Ishikawa (cell line): ENCODE results near the gene PBX1.

ENCODE experiments used
- CEBPB ChIP-seq: IDR thresholded peaks from 2 replicates; pipeline ENCODE4 v1.6.1; 2012
- EP300 ChIP-seq: IDR thresholded peaks from 2 replicates; pipeline ENCODE4 v1.6.1; 2012; ENCODE audit warnings: borderline replicate concordance
- RAD21 ChIP-seq: IDR thresholded peaks from 2 replicates; pipeline ENCODE4 v1.6.1; 2012; ENCODE audit warnings: low read depth
- REST ChIP-seq: IDR thresholded peaks from 2 replicates; pipeline ENCODE4 v1.6.1; 2012; ENCODE audit warnings: low read depth, mild to moderate bottlenecking
- TAF1 ChIP-seq: IDR thresholded peaks from 2 replicates; pipeline ENCODE4 v1.6.1; 2012; ENCODE audit warnings: low read depth, mild to moderate bottlenecking
- USF1 ChIP-seq: IDR thresholded peaks from 2 replicates; pipeline ENCODE4 v1.6.1; 2012

- TF ChIP-seq CEBPB (no peak), TAF1 (no peak), EP300 (no peak), REST (no peak), USF1 (no peak), RAD21 (no peak)
Measured at GRCh38 chr1:164736137-164736536, 177.2 kb downstream of the PBX1 start.
